ENCODE results near the gene PACSIN1. TPM values are rescaled to one million over a fixed set of nuclear protein-coding genes. Genes with fewer than 3 reads are reported as not detected.

Gene PACSIN1
- total RNA-seq, 1 donor from 2014 or later = 0.11 TPM

GRCh38 chr6:34543421-34543820 is 77.5 kb downstream of the PACSIN1 start:
- no peaks in the 10 kb centered on the region for H3K4me1 Mint-ChIP-seq
- H3K36me3 Mint-ChIP-seq (ENCODE audit: low read depth) = no peaks in the 10 kb centered on the region
- ATAC-seq (ENCODE audit: low read depth) = no peak
- no peak for TF ChIP-seq CTCF (IDR thresholded peaks at IDR 0.05)
- no peak overlapping the region for H3K27ac Mint-ChIP-seq
- H3K9me3 Mint-ChIP-seq = no peaks in the 10 kb centered on the region
- H3K4me3 Mint-ChIP-seq = no peak overlapping the region
- no peak for DNase-seq
- H3K27me3 Mint-ChIP-seq = peaks cover 2% of the 10 kb centered on the region
- ChIA-PET POLR2A (no interaction called here), CTCF (no interaction called here)
- intact Hi-C loops (cut with micrococcal nuclease) = no loop called here

- intact Hi-C loops (cut with micrococcal nuclease) = no loop called here
- H3K27ac Mint-ChIP-seq = no peak overlapping the region
- H3K4me1 Mint-ChIP-seq = no peaks in the 10 kb centered on the region
- no peak overlapping the region for H3K4me3 Mint-ChIP-seq
- TF ChIP-seq CTCF (IDR thresholded peaks at IDR 0.05) = no peak
- ChIA-PET POLR2A (no interaction called here), CTCF (no interaction called here)
- no peaks in the 10 kb centered on the region for H3K36me3 Mint-ChIP-seq (ENCODE audit: low read depth)
- DNase-seq (no peak), ATAC-seq (ENCODE audit: low read depth) (no peak)
- H3K27me3 Mint-ChIP-seq = peaks cover 2% of the 10 kb centered on the region
- H3K9me3 Mint-ChIP-seq = no peaks in the 10 kb centered on the region
Measured at GRCh38 chr6:34544052-34544604, 78.3 kb downstream of the PACSIN1 start.

- no peak for TF ChIP-seq CTCF (IDR thresholded peaks at IDR 0.05)
- POLR2A ChIA-PET = no interaction called here
- H3K4me1 Mint-ChIP-seq = no peaks in the 10 kb centered on the region
Measured at GRCh38 chr6:34544776-34545471, 79.0 kb downstream of the PACSIN1 start.

GRCh38 chr6:34546551-34547321 is 80.9 kb downstream of the PACSIN1 start:
- no peak for TF ChIP-seq CTCF (IDR thresholded peaks at IDR 0.05)
- intact Hi-C loops (cut with micrococcal nuclease) = no loop called here
- Mint-ChIP-seq H3K9me3 (no peaks in the 10 kb centered on the region), H3K27me3 (peaks cover 2% of the 10 kb centered on the region), H3K27ac (no peak overlapping the region), H3K4me3 (no peak overlapping the region), H3K36me3 (ENCODE audit: low read depth) (no peaks in the 10 kb centered on the region), H3K4me1 (no peaks in the 10 kb centered on the region)
- CTCF ChIA-PET = no interaction called here
- ATAC-seq (ENCODE audit: low read depth) (no peak), DNase-seq (no peak)
- POLR2A ChIA-PET = no interaction called here

More at GRCh38 chr6:34544776-34545471, 79.0 kb downstream of the PACSIN1 start:
- Mint-ChIP-seq H3K36me3 (ENCODE audit: low read depth) (no peaks in the 10 kb centered on the region), H3K27ac (no peak overlapping the region), H3K9me3 (no peaks in the 10 kb centered on the region), H3K4me3 (no peak overlapping the region), H3K27me3 (peaks cover 2% of the 10 kb centered on the region)
- CTCF ChIA-PET = no interaction called here
- intact Hi-C loops (cut with micrococcal nuclease) = no loop called here
- DNase-seq = no peak
- no peak for ATAC-seq (ENCODE audit: low read depth)
